Left lung (tissue), 10 donors: Measurements from ENCODE around the gene RBM20. TPM values are rescaled to one million over a fixed set of nuclear protein-coding genes. Genes with fewer than 3 reads are reported as not detected.

Source experiments
- ATAC-seq: fragments of 200-7000 bp; cut with Tn5 transposase; one replicate; pipeline ENCODE4 v1.9.1; 2020; ENCODE audit warnings: moderate library complexity
- DNase-seq, 4 donors: peaks; one replicate each; pipeline ENCODE4 v3.0.0-alpha.2; 2013 to 2020
- H3K27ac ChIP-seq, 2 donors: fragments of 200-600 bp; sonication (generic) in 1 of 2; one replicate each; pipeline versions ENCODE4 v1.5.0 to v1.8.0; 2020 to 2021
- H3K27me3 ChIP-seq, 2 donors: fragments of 200-600 bp; sonication (generic) in 1 of 2; one replicate each; pipeline versions ENCODE4 v1.5.0 to v1.8.0; 2020 to 2021
- H3K36me3 ChIP-seq, 2 donors: fragments of 200-600 bp; sonication (generic) in 1 of 2; one replicate each; pipeline versions ENCODE4 v1.5.0 to v1.8.0; 2020 to 2021
- H3K4me1 ChIP-seq, 2 donors: fragments of 200-600 bp; one replicate each; pipeline ENCODE4 v1.8.0; 2021
- H3K4me3 ChIP-seq, 2 donors: fragments of 200-600 bp; sonication (generic) in 1 of 2; one replicate each; pipeline versions ENCODE4 v1.5.0 to v1.8.0; 2020 to 2021; ENCODE audit warnings: mild to moderate bottlenecking in 1 of 2
- H3K9me3 ChIP-seq, 2 donors: fragments of 200-600 bp; sonication (generic) in 1 of 2; one replicate each; pipeline versions ENCODE4 v1.5.0 to v1.8.0; 2020 to 2021
- CTCF ChIP-seq, 2 donors: fragments of 200-600 bp; sonication (generic) in 1 of 2; IDR thresholded peaks; one replicate each; pipeline versions ENCODE4 v1.5.0 to v1.8.0; 2021; ENCODE audit warnings: antibody characterized with exemption in 2 of 2
- intact Hi-C, 2 donors: fragments of 100-400 bp; cut with DNase I; formaldehyde crosslinking; loops; one replicate each; pipeline versions ENCODE4 v1.11.2 to v1.14.2; 2022
- polyA plus RNA-seq, 6 donors: library from polyadenylated mRNA; unstranded; fragments of 120-200 nt; gene quantifications; one replicate each; pipeline ENCODE4 v1.2.1, GENCODE V29; 2013; ENCODE audit not compliant: insufficient read length in 6 of 6
- total RNA-seq, 2 donors: library from RNA; stranded (reverse); fragmentation: NEBNext Ultra II Directional; extraction: Animal tissue kit (Norgen Biotek cat#: 25700); gene quantifications; one replicate each; pipeline ENCODE4 v1.2.1, GENCODE V29; 2021
- donor health status: DM: no; HTN: yes; CAD: no.
- donor health status: DM: no; HTN: no; CAD: no.

Gene RBM20
- total and polyA plus RNA-seq, 8 donors = 0.55 to 1.8 (median 1.1) TPM

- no peaks in the 10 kb centered on the region for H3K27me3 ChIP-seq
- intact Hi-C loops = loop anchor here in 1 of 2 donors (10.0 kb wide), 1 partner anchor 56 kb away; no protein-coding TSS in a partner anchor
- no peak for TF ChIP-seq CTCF (IDR thresholded peaks at IDR 0.05)
- ATAC-seq (no peak), DNase-seq (no peak)
- peaks cover 41 to 87% of the 10 kb centered on the region in 2 donors for H3K4me1 ChIP-seq
- no peaks in the 10 kb centered on the region for H3K9me3 ChIP-seq
- no peak overlapping the region for H3K4me3 ChIP-seq
- H3K27ac ChIP-seq = peak overlapping the region; percentile 64 to 89
- H3K36me3 ChIP-seq = no peaks in the 10 kb centered on the region
Observed at GRCh38 chr10:110860576-110861241, 216.6 kb downstream of the RBM20 start.

- Histone ChIP-seq H3K4me3 (no peak overlapping the region), H3K36me3 (no peaks in the 10 kb centered on the region), H3K27ac (peak overlapping the region; percentile 64 to 89), H3K27me3 (no peaks in the 10 kb centered on the region), H3K9me3 (no peaks in the 10 kb centered on the region), H3K4me1 (peaks cover 41 to 94% of the 10 kb centered on the region in 2 donors)
- TF ChIP-seq CTCF (IDR thresholded peaks at IDR 0.05) = no peak
- DNase-seq = no peak
- intact Hi-C loops = loop anchor here in 1 of 2 donors (10.0 kb wide), 1 partner anchor 57 kb away; no protein-coding TSS in a partner anchor
- ATAC-seq = no peak
Observed at GRCh38 chr10:110861476-110861875, 217.3 kb downstream of the RBM20 start.

GRCh38 chr10:110861930-110862649, 218.0 kb downstream of the RBM20 start:
- H3K36me3 ChIP-seq = no peaks in the 10 kb centered on the region
- TF ChIP-seq CTCF (IDR thresholded peaks at IDR 0.05) = no peak
- no peak overlapping the region for H3K4me3 ChIP-seq
- peaks cover 41 to 100% of the 10 kb centered on the region in 2 donors for H3K4me1 ChIP-seq
- DNase-seq (no peak), ATAC-seq (peak; percentile 39)
- no peaks in the 10 kb centered on the region for H3K9me3 ChIP-seq
- no peaks in the 10 kb centered on the region for H3K27me3 ChIP-seq
- intact Hi-C loops = loop anchor here in 1 of 2 donors (10.0 kb wide), 1 partner anchor 57 kb away; no protein-coding TSS in a partner anchor
- peak overlapping the region in 1 of 2 donors; percentile 69 for H3K27ac ChIP-seq

GRCh38 chr10:110862961-110863360, 218.8 kb downstream of the RBM20 start:
- intact Hi-C loops = loop anchor here in 1 of 2 donors (10.0 kb wide), 1 partner anchor 58 kb away; no protein-coding TSS in a partner anchor
- Histone ChIP-seq H3K4me1 (peaks cover 34 to 100% of the 10 kb centered on the region in 2 donors), H3K27ac (peak overlapping the region in 1 of 2 donors; percentile 69), H3K4me3 (no peak overlapping the region), H3K36me3 (no peaks in the 10 kb centered on the region), H3K27me3 (no peaks in the 10 kb centered on the region), H3K9me3 (no peaks in the 10 kb centered on the region)
- ATAC-seq (no peak), DNase-seq (no peak)
- TF ChIP-seq CTCF (IDR thresholded peaks at IDR 0.05) = no peak

GRCh38 chr10:110863361-110863760, 219.2 kb downstream of the RBM20 start:
- H3K27ac ChIP-seq = peak overlapping the region in 1 of 2 donors; percentile 96
- no peaks in the 10 kb centered on the region for H3K27me3 ChIP-seq
- DNase-seq (no peak), ATAC-seq (no peak)
- H3K4me1 ChIP-seq = peaks cover 34 to 100% of the 10 kb centered on the region in 2 donors
- H3K9me3 ChIP-seq = no peaks in the 10 kb centered on the region
- no peaks in the 10 kb centered on the region for H3K36me3 ChIP-seq
- TF ChIP-seq CTCF (IDR thresholded peaks at IDR 0.05) = no peak
- no peak overlapping the region for H3K4me3 ChIP-seq
- intact Hi-C loops = loop anchor here in 1 of 2 donors (10.0 kb wide), 1 partner anchor 59 kb away; no protein-coding TSS in a partner anchor
